Neural progenitor cell (in vitro differentiated cells): ENCODE measurements around the gene TCEANC2.

Source experiments
- CTCF ChIP-seq: fragments of 200-600 bp; sonication (generic); IDR thresholded peaks from 2 replicates; pipeline ENCODE4 v1.5.1; 2017; ENCODE audit warnings: antibody characterized with exemption, mild to moderate bottlenecking
- EZH2 ChIP-seq: fragments of 200-600 bp; sonication (generic); IDR thresholded peaks from 2 replicates; pipeline ENCODE4 v1.6.1; 2017; ENCODE audit warnings: antibody characterized with exemption, mild to moderate bottlenecking, moderate library complexity
- EZH2phosphoT487 ChIP-seq: fragments of 200-600 bp; sonication (generic); IDR thresholded peaks from 2 replicates; pipeline ENCODE4 v1.6.1; 2017; ENCODE audit warnings: antibody characterized with exemption

GRCh38 chr1:54018635-54019034 is 34.8 kb upstream of the TCEANC2 start:
- TF ChIP-seq CTCF: no peak
- TF ChIP-seq EZH2: no peak
- TF ChIP-seq EZH2phosphoT487: no peak
